ENCODE data around the gene SLC38A3.

SLC38A3 gene

DNA sequence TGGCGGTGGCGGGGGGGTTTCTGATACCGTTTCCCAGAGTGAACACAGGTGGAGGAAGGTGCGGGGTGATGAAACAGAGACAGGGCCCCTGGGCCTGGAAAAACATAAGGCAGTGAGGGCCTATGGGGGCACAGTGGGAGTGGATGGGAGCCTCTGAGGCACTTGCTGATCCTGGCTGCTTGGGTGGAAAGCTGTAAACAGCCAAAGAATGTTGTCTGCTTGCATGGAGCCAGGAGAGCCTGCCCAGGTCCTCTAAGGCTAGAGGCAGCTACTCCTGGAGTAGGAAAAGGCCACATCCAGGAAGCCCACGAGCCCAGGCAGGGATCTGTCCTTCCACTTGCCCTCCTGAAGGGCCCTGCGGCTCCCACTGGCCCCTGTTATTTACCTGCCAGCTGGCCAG is 60.9 kb downstream of the SLC38A3 start:
- WGBS (ENCODE audit: insufficient coverage), result 88% methylated on average over 4 of the region's 6 CpGs
- Histone ChIP-seq H3K4me1 (ENCODE audit: control extremely low read depth in 1 of 4, control insufficient read depth in 4 of 4, insufficient read depth in 4 of 4, low read length in 3 of 4) (peaks cover 0 to 2% (median under 1%) of the 10 kb centered on the region in 4 experiments), H3K27ac (ENCODE audit: insufficient read depth in 1 of 2, low read depth in 1 of 2, low read length in 2 of 2, poor library complexity in 1 of 2, severe bottlenecking in 2 of 2) (no peak overlapping the region), H3K9me3 (ENCODE audit: control extremely low read depth in 1 of 5, control insufficient read depth in 4 of 5, insufficient read depth in 2 of 5, low read depth in 1 of 5, low read length in 4 of 5) (no peaks in the 10 kb centered on the region), H3K36me3 (ENCODE audit: control insufficient read depth in 4 of 4, insufficient read depth in 4 of 4, low read length in 3 of 4) (peaks cover 0 to 2% (median 0%) of the 10 kb centered on the region in 4 experiments), H3K27me3 (replicated peaks in 2 of 5; ENCODE audit: control insufficient read depth in 4 of 5, insufficient read depth in 5 of 5, low read length in 4 of 5) (peaks cover 0 to 40% (median 5%) of the 10 kb centered on the region in 5 experiments), H3K4me3 (ENCODE audit: control insufficient read depth in 1 of 7, extremely low read depth in 1 of 7, insufficient read depth in 4 of 7, low read depth in 2 of 7, low read length in 6 of 7) (no peak overlapping the region)
- CTCF ChIA-PET, result interaction anchor here (0.9 to 72.5 kb wide), 5 partner anchors 16 to 71 kb away, joined by 3 to 1875 read pairs (median 7); partner anchors contain the start of genes GNAI2, HYAL2, LSMEM2 and SEMA3B
- POLR2A ChIA-PET, result no interaction called here
- DNase-seq, result no peak

- no peaks in the 10 kb centered on the region for H3K9me3 ChIP-seq (ENCODE audit: control extremely low read depth in 1 of 5, control insufficient read depth in 4 of 5, insufficient read depth in 2 of 5, low read depth in 1 of 5, low read length in 4 of 5)
- H3K36me3 ChIP-seq (ENCODE audit: control insufficient read depth in 4 of 4, insufficient read depth in 4 of 4, low read length in 3 of 4), result no peaks in the 10 kb centered on the region
- H3K4me3 ChIP-seq (ENCODE audit: control insufficient read depth in 1 of 7, extremely low read depth in 1 of 7, insufficient read depth in 4 of 7, low read depth in 2 of 7, low read length in 6 of 7), result no peak overlapping the region
- H3K27me3 ChIP-seq (replicated peaks in 2 of 5; ENCODE audit: control insufficient read depth in 4 of 5, insufficient read depth in 5 of 5, low read length in 4 of 5), result peaks cover 0 to 40% (median 5%) of the 10 kb centered on the region in 5 experiments
- DNase-seq, result no peak
- H3K4me1 ChIP-seq (ENCODE audit: control extremely low read depth in 1 of 4, control insufficient read depth in 4 of 4, insufficient read depth in 4 of 4, low read length in 3 of 4), result no peaks in the 10 kb centered on the region
- ChIA-PET POLR2A (no interaction called here), CTCF (interaction anchor here (0.9 to 72.5 kb wide), 7 partner anchors 16 to 76 kb away, joined by 3 to 1875 read pairs (median 6); partner anchors contain the start of genes GNAI2, GNAT1, HYAL2 and SLC38A3)
- H3K27ac ChIP-seq (ENCODE audit: insufficient read depth in 1 of 2, low read depth in 1 of 2, low read length in 2 of 2, poor library complexity in 1 of 2, severe bottlenecking in 2 of 2), result no peak overlapping the region
- WGBS (ENCODE audit: insufficient coverage), result 86% methylated on average over 2 of the region's 7 CpGs
These were observed 61.8 kb downstream of the SLC38A3 start for GRCh38 chr3:50266836-50267235.

DNA sequence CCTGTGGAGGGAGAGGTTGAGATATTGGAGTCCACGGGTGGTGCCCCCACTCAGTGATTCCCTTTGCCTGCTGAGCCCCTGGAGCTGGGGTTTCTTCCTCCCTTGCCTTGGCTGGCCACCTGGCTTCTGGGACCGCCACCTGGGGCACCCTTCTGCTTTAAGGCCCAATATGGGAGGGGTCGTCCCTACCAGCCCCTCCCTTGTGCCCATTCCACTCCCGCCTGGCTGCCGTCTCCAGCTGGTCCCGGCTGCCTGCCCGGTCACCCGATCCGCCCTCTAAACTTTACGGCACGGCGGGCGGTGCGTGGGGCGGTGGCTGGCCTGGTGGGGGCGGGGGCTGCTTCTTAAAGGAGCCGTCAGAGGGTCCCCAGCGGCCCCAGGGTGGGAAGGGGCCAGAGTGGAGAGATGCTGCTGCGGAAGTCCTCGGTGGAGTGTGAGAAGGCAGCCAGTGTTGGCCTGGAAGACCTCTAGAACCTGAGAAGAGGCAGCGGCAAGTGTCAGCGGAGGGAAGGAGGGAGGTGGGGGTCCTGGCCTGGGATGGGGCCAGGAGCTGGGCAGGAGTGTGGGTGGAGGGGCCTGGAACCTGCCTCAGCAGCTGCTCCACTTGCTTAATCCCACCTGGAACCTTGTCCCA is 62.3 kb downstream of the SLC38A3 start:
- 20% methylated on average over 20 of the region's 22 CpGs for WGBS (ENCODE audit: insufficient coverage)
- Histone ChIP-seq H3K9me3 (ENCODE audit: control extremely low read depth in 1 of 5, control insufficient read depth in 4 of 5, insufficient read depth in 2 of 5, low read depth in 1 of 5, low read length in 4 of 5) (no peaks in the 10 kb centered on the region), H3K4me1 (ENCODE audit: control extremely low read depth in 1 of 4, control insufficient read depth in 4 of 4, insufficient read depth in 4 of 4, low read length in 3 of 4) (no peaks in the 10 kb centered on the region), H3K4me3 (ENCODE audit: control insufficient read depth in 1 of 7, extremely low read depth in 1 of 7, insufficient read depth in 4 of 7, low read depth in 2 of 7, low read length in 6 of 7) (no peak overlapping the region), H3K36me3 (ENCODE audit: control insufficient read depth in 4 of 4, insufficient read depth in 4 of 4, low read length in 3 of 4) (no peaks in the 10 kb centered on the region), H3K27ac (ENCODE audit: insufficient read depth in 1 of 2, low read depth in 1 of 2, low read length in 2 of 2, poor library complexity in 1 of 2, severe bottlenecking in 2 of 2) (no peak overlapping the region), H3K27me3 (replicated peaks in 2 of 5; ENCODE audit: control insufficient read depth in 4 of 5, insufficient read depth in 5 of 5, low read length in 4 of 5) (peaks cover 0 to 40% (median 5%) of the 10 kb centered on the region in 5 experiments)
- ChIA-PET POLR2A (no interaction called here), CTCF (interaction anchor here (1.3 to 72.5 kb wide), 6 partner anchors 15 to 76 kb away, joined by 3 to 1875 read pairs (median 6); partner anchors contain the start of genes GNAI2, GNAT1 and SLC38A3)
- DNase-seq, result no peak

DNA sequence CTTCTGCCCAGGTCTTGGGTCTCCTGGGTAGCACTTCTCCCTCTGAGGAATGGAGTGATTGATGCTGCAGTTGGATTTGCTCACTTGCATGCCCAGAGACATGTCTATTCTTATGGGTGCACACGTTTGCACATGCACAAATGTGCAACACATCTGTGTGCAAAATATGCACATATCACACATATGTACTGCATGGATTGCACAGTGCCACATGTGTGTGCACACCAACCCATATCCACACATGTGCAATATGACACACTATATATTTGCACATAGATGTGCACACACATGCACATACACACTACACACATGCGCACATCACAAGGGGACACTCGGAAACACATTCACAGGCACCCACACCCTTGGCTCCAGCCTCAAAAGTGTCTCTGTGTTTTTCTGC is 63.2 kb downstream of the SLC38A3 start:
- ChIA-PET CTCF (interaction anchor here (1.4 to 72.5 kb wide), 4 partner anchors 14 to 76 kb away, joined by 3 to 1875 read pairs (median 8); partner anchors contain the start of genes GNAI2 and SLC38A3), POLR2A (no interaction called here)
- Histone ChIP-seq H3K27ac (ENCODE audit: insufficient read depth in 1 of 2, low read depth in 1 of 2, low read length in 2 of 2, poor library complexity in 1 of 2, severe bottlenecking in 2 of 2) (no peak overlapping the region), H3K27me3 (replicated peaks in 2 of 5; ENCODE audit: control insufficient read depth in 4 of 5, insufficient read depth in 5 of 5, low read length in 4 of 5) (peaks cover 0 to 45% (median 5%) of the 10 kb centered on the region in 5 experiments), H3K9me3 (ENCODE audit: control extremely low read depth in 1 of 5, control insufficient read depth in 4 of 5, insufficient read depth in 2 of 5, low read depth in 1 of 5, low read length in 4 of 5) (no peaks in the 10 kb centered on the region), H3K4me3 (ENCODE audit: control insufficient read depth in 1 of 7, extremely low read depth in 1 of 7, insufficient read depth in 4 of 7, low read depth in 2 of 7, low read length in 6 of 7) (no peak overlapping the region), H3K4me1 (ENCODE audit: control extremely low read depth in 1 of 4, control insufficient read depth in 4 of 4, insufficient read depth in 4 of 4, low read length in 3 of 4) (peaks cover 0 to 6% (median 5%) of the 10 kb centered on the region in 4 experiments), H3K36me3 (ENCODE audit: control insufficient read depth in 4 of 4, insufficient read depth in 4 of 4, low read length in 3 of 4) (no peaks in the 10 kb centered on the region)
- DNase-seq, result no peak
- 92% methylated on average over 3 of the region's 3 CpGs for whole genome bisulfite sequencing (ENCODE audit: insufficient coverage)

DNA sequence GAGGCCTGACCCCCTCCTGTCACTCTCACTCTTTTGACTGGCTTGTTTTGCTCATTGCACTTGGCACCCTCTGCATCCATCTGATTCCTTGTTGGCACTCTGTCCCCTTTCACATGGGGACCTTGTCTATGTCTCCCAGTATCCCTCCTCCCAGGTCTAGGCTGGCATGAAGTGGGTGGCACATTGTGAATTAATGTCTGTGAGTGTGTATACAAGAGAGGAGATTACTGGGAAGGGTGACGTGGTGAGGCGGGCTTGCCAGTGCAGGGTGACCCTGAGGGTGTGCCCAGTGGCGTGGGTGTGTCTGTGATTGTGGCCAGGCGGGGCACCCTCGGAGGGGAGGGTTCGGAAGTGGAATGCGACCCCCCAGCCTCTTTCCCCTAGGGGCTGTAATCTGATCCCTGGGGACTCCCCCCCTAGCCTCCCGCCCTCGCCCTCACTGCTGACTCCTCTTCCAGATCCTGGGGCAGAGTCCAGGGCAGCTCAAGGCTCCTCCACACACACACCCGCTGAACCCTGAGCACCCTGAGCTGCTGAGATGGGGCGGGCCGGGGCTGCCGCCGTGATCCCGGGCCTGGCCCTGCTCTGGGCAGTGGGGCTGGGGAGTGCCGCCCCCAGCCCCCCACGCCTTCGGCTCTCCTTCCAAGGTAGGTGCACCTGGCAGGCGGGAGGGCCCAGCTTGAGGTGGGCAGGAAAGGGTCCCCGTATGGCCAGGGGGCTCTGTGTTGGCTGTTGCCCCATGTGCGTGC is 63.8 kb downstream of the SLC38A3 start, which contains the start of gene SEMA3B:
SEMA3B (plus strand) TSS at position 445 of the 749 bp plus-strand sequence; CDS start at position 539, 94 bp downstream.
- Histone ChIP-seq H3K9me3 (ENCODE audit: control extremely low read depth in 1 of 5, control insufficient read depth in 4 of 5, insufficient read depth in 2 of 5, low read depth in 1 of 5, low read length in 4 of 5) (no peaks in the 10 kb centered on the region), H3K27me3 (replicated peaks in 2 of 5; ENCODE audit: control insufficient read depth in 4 of 5, insufficient read depth in 5 of 5, low read length in 4 of 5) (peaks cover 0 to 51% (median 9%) of the 10 kb centered on the region in 5 experiments), H3K27ac (ENCODE audit: insufficient read depth in 1 of 2, low read depth in 1 of 2, low read length in 2 of 2, poor library complexity in 1 of 2, severe bottlenecking in 2 of 2) (no peak within 1 kb of the TSS), H3K4me3 (ENCODE audit: control insufficient read depth in 1 of 7, extremely low read depth in 1 of 7, insufficient read depth in 4 of 7, low read depth in 2 of 7, low read length in 6 of 7) (no peak within 1 kb of the TSS), H3K4me1 (ENCODE audit: control extremely low read depth in 1 of 4, control insufficient read depth in 4 of 4, insufficient read depth in 4 of 4, low read length in 3 of 4) (peaks cover 0 to 11% (median 8%) of the 10 kb centered on the region in 4 experiments), H3K36me3 (ENCODE audit: control insufficient read depth in 4 of 4, insufficient read depth in 4 of 4, low read length in 3 of 4) (no peaks in the 10 kb centered on the region)
- ChIA-PET POLR2A (no interaction called here), CTCF (interaction anchor here (1.3 to 72.5 kb wide), 6 partner anchors 10 to 77 kb away, joined by 3 to 1875 read pairs (median 8); partner anchors contain the start of genes GNAI2, GNAT1, HYAL3 and LSMEM2)
- DNase-seq, result no peak
- WGBS (ENCODE audit: insufficient coverage), result 91% methylated on average over 15 of the region's 21 CpGs

- no peak for DNase-seq
- Histone ChIP-seq H3K27me3 (replicated peaks in 2 of 5; ENCODE audit: control insufficient read depth in 4 of 5, insufficient read depth in 5 of 5, low read length in 4 of 5) (peaks cover 0 to 56% (median 12%) of the 10 kb centered on the region in 5 experiments), H3K4me1 (ENCODE audit: control extremely low read depth in 1 of 4, control insufficient read depth in 4 of 4, insufficient read depth in 4 of 4, low read length in 3 of 4) (peaks cover 0 to 16% (median 9%) of the 10 kb centered on the region in 4 experiments), H3K9me3 (ENCODE audit: control extremely low read depth in 1 of 5, control insufficient read depth in 4 of 5, insufficient read depth in 2 of 5, low read depth in 1 of 5, low read length in 4 of 5) (no peaks in the 10 kb centered on the region), H3K36me3 (ENCODE audit: control insufficient read depth in 4 of 4, insufficient read depth in 4 of 4, low read length in 3 of 4) (no peaks in the 10 kb centered on the region), H3K27ac (ENCODE audit: insufficient read depth in 1 of 2, low read depth in 1 of 2, low read length in 2 of 2, poor library complexity in 1 of 2, severe bottlenecking in 2 of 2) (no peak overlapping the region), H3K4me3 (ENCODE audit: control insufficient read depth in 1 of 7, extremely low read depth in 1 of 7, insufficient read depth in 4 of 7, low read depth in 2 of 7, low read length in 6 of 7) (no peak overlapping the region)
- WGBS (ENCODE audit: insufficient coverage), result 93% methylated on average over 3 of the region's 4 CpGs
- POLR2A ChIA-PET, result no interaction called here
- CTCF ChIA-PET, result interaction anchor here (1.3 to 72.5 kb wide), 4 partner anchors 10 to 78 kb away, joined by 3 to 1875 read pairs (median 10); partner anchors contain the start of genes GNAI2, GNAT1, HYAL3 and LSMEM2
These were observed 64.4 kb downstream of the SLC38A3 start for GRCh38 chr3:50269460-50269859.

All from common myeloid progenitor, CD34-positive (primary cell).